Hair follicular keratinocyte (primary cell): Measurements from ENCODE around the gene RNF217. TPM values are rescaled to one million over a fixed set of nuclear protein-coding genes. Genes with fewer than 3 reads are reported as not detected.

Experiments used
- total RNA-seq: library from RNA; depleted of rRNA; stranded (reverse); fragments of >200 nt; gene quantifications from 2 replicates; pipeline ENCODE4 v1.2.3, GENCODE V29; 2015

RNF217 gene
- 8.7 and 13.0 TPM in 2 replicates for total RNA-seq

GRCh38 chr6:124961777-124962638 is at the start of gene RNF217:
RNF217 (plus strand) TSS chr6:124962437; CDS start chr6:124962545, 108 bp downstream.

Other genes with a start within 250 kb of the RNF217 start
- 83.5 and 127 TPM in 2 replicates for gene TPD52L1, start 191.3 kb downstream of the RNF217 start, total RNA-seq